GM21786 (cell line): ENCODE results near the gene ERGIC1.
A peak's percentile ranks its signal among the peaks of the same experiment; 100 is the strongest.

Source experiments
- ATAC-seq: cut with Tn5 transposase; IDR thresholded peaks from one replicate; pipeline ENCODE4 v1.9.1; 2021; ENCODE audit not compliant: unreplicated experiment

ERGIC1 gene

GRCh38 chr5:172971482-172971881 is 137.4 kb downstream of the ERGIC1 start:
- ATAC-seq: no peak

- no peak for ATAC-seq
Observed at GRCh38 chr5:172972552-172972951, 138.5 kb downstream of the ERGIC1 start.

GRCh38 chr5:172973127-172973916 is 139.3 kb downstream of the ERGIC1 start:
- ATAC-seq: no peak

- no peak for ATAC-seq
Observed at GRCh38 chr5:172973931-172974330, 139.9 kb downstream of the ERGIC1 start.

- ATAC-seq: no peak
Observed at GRCh38 chr5:172975289-172975688, 141.2 kb downstream of the ERGIC1 start.

- no peak for ATAC-seq
Observed at GRCh38 chr5:172979778-172980177, 145.7 kb downstream of the ERGIC1 start.

GRCh38 chr5:172981931-172982330 is 147.9 kb downstream of the ERGIC1 start:
- no peak for ATAC-seq

- peak; percentile 82 for ATAC-seq
Observed at GRCh38 chr5:172983542-172984243, 149.6 kb downstream of the ERGIC1 start, which contains the start of gene ATP6V0E1. Gene ATP6V0E1, plus strand, starts transcription at chr5:172983771. Its CDS starts 90 bp downstream, at chr5:172983861.

- peak; percentile 61 for ATAC-seq
Observed at GRCh38 chr5:172984244-172984953, 150.3 kb downstream of the ERGIC1 start.

- no peak for ATAC-seq
Observed at GRCh38 chr5:172985596-172985995, 151.5 kb downstream of the ERGIC1 start.

- ATAC-seq: no peak
Observed at GRCh38 chr5:172988276-172988675, 154.2 kb downstream of the ERGIC1 start.

- no peak for ATAC-seq
Observed at GRCh38 chr5:172990776-172991175, 156.7 kb downstream of the ERGIC1 start.

- no peak for ATAC-seq
Observed at GRCh38 chr5:172994405-172994804, 160.4 kb downstream of the ERGIC1 start.

- ATAC-seq: no peak
Observed at GRCh38 chr5:172999372-172999973, 165.4 kb downstream of the ERGIC1 start.

- ATAC-seq: no peak
Observed at GRCh38 chr5:172999974-173000373, 165.9 kb downstream of the ERGIC1 start.

- peak; percentile 93 for ATAC-seq
Observed at GRCh38 chr5:173001229-173001841, 167.3 kb downstream of the ERGIC1 start.
